Gastrocnemius medialis (tissue), 4 donors: ENCODE measurements around the gene PCSK5.

Experiments
- CTCF ChIP-seq, 5 experiments: fragments of 450-650 bp in 3 of 5; fragments of 200-600 bp in 2 of 5; sonication (generic) in 2 of 5; IDR thresholded peaks in 4 of 5; conservative IDR thresholded peaks in 1 of 5; 1 replicate in 4 of 5; 2 replicates in 1 of 5; pipeline ENCODE4 v1.5.1; 2016 to 2019; ENCODE audit warnings: antibody characterized with exemption in 5 of 5, mild to moderate bottlenecking in 3 of 5, moderate library complexity in 3 of 5
- POLR2A ChIP-seq, 2 donors: fragments of 450-650 bp; IDR thresholded peaks; one replicate each; pipeline ENCODE4 v1.6.1; 2017; ENCODE audit warnings: antibody characterized with exemption in 2 of 2, mild to moderate bottlenecking in 2 of 2, moderate library complexity in 2 of 2

- TF ChIP-seq CTCF (IDR thresholded peaks at IDR 0.05 in 4 of 5, conservative IDR thresholded peaks at IDR 0.05 in 1 of 5): peak; percentile 31 to 69 (median 59)
- no peak for TF ChIP-seq POLR2A (IDR thresholded peaks at IDR 0.05)
These were observed 412.6 kb downstream of the PCSK5 start for GRCh38 chr9:76302947-76303550.
